ENCODE results near the gene AP1S3.
"Not testable (repeated sequence)": the region's sequence is repeated elsewhere in the genome, so short reads cannot be mapped to it uniquely, and the experiment has no call there.

Gene AP1S3

DNA sequence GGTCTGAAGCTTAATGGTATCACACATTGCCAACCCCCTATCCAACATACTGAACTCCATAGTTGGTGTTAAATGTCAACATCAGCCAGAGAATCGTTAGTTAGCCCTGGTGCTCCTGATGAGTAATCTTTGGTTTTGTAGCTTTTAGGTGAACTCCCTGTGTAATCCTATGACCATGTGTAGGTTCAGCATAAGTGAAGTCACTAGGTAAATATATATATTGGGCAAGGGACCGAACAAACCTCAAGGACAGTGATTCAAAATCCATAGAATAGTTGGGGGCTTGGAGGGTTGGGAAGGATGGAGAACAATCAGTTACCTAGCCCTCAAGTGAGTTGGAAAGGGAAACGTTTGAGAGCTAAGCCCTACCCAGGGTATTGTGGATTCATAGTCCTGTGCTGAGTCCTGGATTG, 16.0 kb upstream of the AP1S3 start:
- DNase-seq (ENCODE audit: low read depth in 2 of 2): no peak

GRCh38 chr2:223852281-223852795, 15.0 kb upstream of the AP1S3 start:
- no peak for DNase-seq (ENCODE audit: low read depth in 2 of 2)

- no peak for DNase-seq (ENCODE audit: low read depth in 2 of 2)
Measured at GRCh38 chr2:223847410-223847809, 10.0 kb upstream of the AP1S3 start.

- DNase-seq (ENCODE audit: low read depth in 2 of 2): no peak
Measured at GRCh38 chr2:223846515-223846914, 9.1 kb upstream of the AP1S3 start.

DNA sequence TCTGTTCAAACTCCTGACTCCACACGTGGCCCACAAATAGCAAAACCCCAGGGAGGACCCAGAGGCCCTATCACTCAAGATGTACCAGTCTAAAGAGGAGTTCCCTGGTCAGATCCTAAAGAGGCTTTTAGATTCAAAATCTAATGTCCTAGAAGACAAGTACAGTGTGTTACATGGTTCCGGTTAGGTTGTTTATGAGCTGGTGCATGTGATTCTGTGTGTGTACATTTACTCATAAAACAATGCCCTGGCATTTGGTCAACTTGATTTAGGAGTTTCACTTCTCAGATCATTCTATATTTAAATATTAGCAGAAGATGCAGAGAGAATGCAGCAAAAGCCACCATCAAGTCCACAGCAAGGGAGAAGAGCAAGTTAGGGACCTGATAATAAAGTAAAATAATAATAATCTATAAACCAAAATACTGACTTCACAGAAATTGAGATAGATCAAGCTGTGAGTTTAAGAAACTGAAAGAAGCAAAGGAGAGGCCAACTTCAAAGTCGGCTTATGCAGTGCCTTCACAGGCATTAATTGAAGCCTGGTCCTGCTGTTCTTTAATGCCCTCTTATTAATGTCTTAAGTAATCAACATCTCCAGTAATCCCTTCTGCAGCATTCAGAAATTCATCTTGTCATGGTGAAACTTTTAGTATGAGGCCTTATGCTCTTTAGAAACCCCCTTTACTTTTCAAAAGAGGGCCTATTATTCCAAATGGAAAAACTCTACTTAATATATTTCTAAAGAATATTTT, 4.2 kb upstream of the AP1S3 start:
- no peak for DNase-seq (ENCODE audit: low read depth in 2 of 2)

DNA sequence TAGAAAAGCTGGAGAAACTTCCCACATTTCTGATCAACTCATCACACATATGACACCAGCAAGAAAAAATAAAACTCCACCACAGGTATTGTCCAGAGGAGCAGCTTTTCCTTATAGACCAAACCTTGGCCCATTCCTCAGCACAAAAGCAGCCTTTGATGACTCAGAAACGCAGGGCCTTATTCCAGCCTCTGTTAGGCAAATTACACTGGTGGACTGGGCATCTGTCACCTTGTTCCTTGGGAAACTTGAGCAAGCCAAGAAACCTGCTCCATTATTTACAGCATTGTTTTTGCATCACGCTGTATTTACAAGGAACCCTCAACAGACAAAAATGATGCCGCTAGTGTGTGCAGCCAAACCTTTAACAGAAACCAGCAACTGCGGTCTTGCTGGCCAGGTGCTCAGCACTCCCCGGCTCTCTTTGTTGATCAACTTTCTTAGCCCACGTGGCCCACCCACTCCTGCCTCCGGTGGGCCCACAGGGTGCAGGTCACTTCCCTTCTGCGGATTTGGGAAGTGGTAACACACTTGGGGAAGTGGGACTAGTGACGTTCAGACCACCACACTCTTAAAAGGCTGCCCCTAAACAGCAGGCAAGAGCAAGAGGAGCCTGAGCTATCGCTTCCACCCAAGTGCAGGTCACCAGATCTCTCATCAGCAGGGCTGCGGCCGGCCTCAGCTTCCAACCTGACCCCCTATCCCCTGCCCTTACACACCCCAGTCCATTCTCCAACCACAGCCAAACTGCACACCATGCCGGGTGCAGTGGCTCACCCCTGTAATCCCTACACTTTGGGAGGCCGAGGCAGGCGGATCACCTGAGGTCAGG, 1.5 kb downstream of the AP1S3 start:
- DNase-seq (ENCODE audit: low read depth in 2 of 2): no peak

- DNase-seq (ENCODE audit: low read depth in 2 of 2): no peak
Measured at GRCh38 chr2:223834431-223834830, 3.0 kb downstream of the AP1S3 start.

- DNase-seq (ENCODE audit: low read depth in 2 of 2): no peak
Measured at GRCh38 chr2:223832241-223832903, 5.0 kb downstream of the AP1S3 start.

DNA sequence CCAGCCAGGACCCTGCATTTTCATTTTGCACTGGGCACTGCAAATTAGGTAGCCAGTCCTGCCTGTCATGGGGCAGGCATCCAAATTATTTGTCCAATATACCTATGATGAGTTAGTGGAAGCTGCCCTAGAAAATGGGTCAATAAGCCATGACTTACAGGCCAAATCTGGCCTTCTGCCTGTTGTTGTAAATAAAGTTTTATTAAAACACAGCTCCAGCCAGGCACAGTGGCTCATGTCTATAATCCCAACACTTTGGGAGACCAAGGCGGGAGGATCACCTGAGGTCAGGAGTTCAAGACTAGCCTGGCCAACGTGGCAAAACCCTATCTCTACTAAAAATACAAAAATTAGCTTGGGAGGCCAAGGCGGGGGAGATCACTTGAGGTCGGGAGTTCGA, 8.3 kb downstream of the AP1S3 start:
- DNase-seq (ENCODE audit: low read depth in 2 of 2): no peak

DNA sequence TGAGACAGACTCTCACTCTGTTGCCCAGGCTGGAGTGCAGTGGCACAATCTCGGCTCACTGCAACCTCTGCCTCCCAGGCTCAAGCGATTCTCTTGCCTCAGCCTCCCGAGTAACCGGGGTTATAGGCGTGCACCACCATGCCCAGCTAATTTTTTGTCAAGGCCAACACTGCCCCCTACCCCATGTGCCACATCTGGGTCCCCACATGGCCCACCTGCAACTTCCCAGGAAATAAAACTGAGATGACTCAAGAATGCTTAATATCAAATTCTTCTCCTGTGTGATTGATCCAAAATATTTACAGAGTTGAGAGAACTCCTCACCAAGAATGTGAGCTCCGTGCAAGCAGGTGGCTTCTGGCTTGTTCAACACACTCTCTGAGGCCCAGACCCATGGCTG, 9.1 kb downstream of the AP1S3 start:
- DNase-seq (ENCODE audit: low read depth in 2 of 2): no peak

- no peak for DNase-seq (ENCODE audit: low read depth in 2 of 2)
Measured at GRCh38 chr2:223826995-223827394, 10.4 kb downstream of the AP1S3 start.

DNA sequence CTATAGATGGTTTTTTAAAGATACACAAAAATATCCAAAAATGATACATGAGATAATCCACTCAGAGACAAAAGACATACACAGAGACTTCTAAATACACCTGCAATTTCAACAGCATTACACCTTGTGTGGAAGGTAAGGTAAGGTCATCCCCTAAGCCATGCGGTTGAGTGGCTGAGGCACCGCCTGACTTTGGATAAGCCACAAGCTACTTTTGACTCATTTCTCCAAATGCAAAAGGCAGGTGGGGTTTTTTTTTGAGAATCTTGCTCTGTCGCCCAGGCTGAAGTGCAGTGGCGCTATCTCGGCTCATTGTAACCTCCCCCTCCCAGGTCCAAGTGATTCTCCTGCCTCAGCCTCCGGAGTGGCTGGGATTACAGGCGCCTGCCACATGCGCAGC, 13.1 kb downstream of the AP1S3 start:
- DNase-seq (ENCODE audit: low read depth in 2 of 2): no peak

DNA sequence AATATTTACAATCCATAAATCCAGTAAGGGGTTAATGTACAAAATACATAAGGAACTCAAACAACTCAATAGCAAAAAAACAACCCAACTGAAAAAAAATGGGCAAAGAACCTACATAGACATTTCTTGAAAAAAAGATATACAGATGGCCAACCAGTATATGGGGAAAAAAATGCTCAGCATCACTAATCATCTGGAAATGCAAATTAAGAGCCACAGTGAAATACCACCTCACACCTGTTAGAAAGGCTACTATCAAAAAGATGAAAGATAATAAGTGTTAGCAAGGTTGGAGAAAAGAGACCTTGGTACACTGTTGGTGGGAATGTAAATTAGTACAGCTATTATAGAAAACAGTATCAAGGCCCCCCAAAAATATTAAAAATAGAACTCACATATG, 14.6 kb downstream of the AP1S3 start:
- no peak for DNase-seq (ENCODE audit: low read depth in 2 of 2)

- no peak for DNase-seq (ENCODE audit: low read depth in 2 of 2)
Measured at GRCh38 chr2:223820549-223820948, 16.8 kb downstream of the AP1S3 start.

GRCh38 chr2:223819891-223820290, 17.5 kb downstream of the AP1S3 start:
- DNase-seq (ENCODE audit: low read depth in 2 of 2): no peak

GRCh38 chr2:223815884-223816570, 21.4 kb downstream of the AP1S3 start:
- DNase-seq (ENCODE audit: low read depth in 2 of 2): no peak

- DNase-seq (ENCODE audit: low read depth in 2 of 2): no peak
Measured at GRCh38 chr2:223815186-223815883, 22.0 kb downstream of the AP1S3 start.

- DNase-seq (ENCODE audit: low read depth in 2 of 2): not testable (repeated sequence)
Measured at GRCh38 chr2:223814764-223815163, 22.6 kb downstream of the AP1S3 start.

GRCh38 chr2:223813329-223813728, 24.1 kb downstream of the AP1S3 start:
- no peak for DNase-seq (ENCODE audit: low read depth in 2 of 2)

- no peak for DNase-seq (ENCODE audit: low read depth in 2 of 2)
Measured at GRCh38 chr2:223811757-223812156, 25.6 kb downstream of the AP1S3 start.

DNA sequence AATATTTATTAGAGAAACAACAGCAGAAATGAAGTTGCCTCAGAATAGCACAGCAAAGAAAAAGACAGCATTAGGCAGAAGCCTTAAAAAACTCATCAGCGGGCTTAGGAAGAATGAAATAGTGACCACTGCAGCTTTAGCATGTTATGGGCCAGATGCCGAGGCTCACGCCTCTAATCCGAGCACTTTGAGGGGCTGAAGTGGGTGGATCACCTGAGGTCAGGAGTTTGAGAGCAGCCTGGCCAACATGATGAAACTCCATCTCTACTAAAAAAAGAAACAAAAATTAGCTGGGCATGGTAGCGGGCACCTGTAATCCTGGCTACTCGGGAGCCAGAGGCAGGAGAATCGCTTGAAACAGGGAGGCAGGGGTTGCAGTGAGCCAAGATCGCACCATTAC, 32.4 kb downstream of the AP1S3 start:
- no peak for DNase-seq (ENCODE audit: low read depth in 2 of 2)
